ENCODE data around the gene ARF1.

The ARF1 gene

GRCh38 chr1:228071839-228072657 is 10.5 kb upstream of the ARF1 start:
- FAIRE-seq (no peak), DNase-seq (ENCODE audit: insufficient read length, low spot score) (no peak)
- no peak for TF ChIP-seq POLR2A (IDR thresholded peaks at IDR 0.05; ENCODE audit: low read depth, low read length)

GRCh38 chr1:228072658-228073043 is 9.9 kb upstream of the ARF1 start:
- FAIRE-seq (no peak), DNase-seq (ENCODE audit: insufficient read length, low spot score) (no peak)
- TF ChIP-seq POLR2A (IDR thresholded peaks at IDR 0.05; ENCODE audit: low read depth, low read length) = no peak

DNA sequence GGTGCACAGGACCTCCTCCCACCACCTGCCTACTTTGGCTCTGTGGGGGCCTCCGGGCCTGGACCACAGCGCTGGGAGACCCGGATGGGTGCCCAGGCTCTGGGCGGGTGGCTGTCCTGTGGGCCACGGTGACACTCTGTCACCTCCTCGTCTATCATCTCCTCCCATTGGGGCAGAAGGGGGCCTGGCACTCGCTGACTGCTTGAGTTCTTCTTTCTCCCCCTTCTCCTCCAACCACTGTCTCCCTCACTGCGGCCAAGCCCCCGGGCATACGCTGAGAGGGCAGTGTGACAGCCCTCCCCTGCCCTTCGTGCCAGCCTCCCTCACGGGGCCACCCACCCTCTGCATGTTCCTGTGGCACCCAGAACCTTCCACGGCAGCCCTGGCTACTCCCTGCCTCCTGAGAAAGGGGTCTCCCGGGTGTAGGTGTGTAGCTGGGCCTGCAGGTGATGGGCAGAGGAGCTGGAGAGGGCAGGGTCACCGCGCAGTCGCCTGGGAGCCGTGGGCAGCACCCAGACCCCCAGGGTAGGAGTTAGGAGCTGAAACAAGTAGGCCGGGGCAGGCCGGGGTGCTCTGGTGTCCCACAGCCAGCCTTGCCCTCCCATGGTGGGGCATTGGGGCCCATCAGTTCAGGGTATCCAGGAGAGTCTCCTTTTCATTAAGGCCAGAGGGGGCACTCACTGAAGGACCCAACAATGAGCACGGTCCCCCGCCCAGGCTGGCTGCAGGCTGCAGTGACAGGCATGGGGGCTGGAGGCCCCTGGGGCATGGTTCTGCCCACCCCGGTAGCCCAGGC is 9.2 kb upstream of the ARF1 start:
- no peak for TF ChIP-seq POLR2A (IDR thresholded peaks at IDR 0.05; ENCODE audit: low read depth, low read length)
- FAIRE-seq = no peak
- DNase-seq (ENCODE audit: insufficient read length, low spot score) = no peak

DNA sequence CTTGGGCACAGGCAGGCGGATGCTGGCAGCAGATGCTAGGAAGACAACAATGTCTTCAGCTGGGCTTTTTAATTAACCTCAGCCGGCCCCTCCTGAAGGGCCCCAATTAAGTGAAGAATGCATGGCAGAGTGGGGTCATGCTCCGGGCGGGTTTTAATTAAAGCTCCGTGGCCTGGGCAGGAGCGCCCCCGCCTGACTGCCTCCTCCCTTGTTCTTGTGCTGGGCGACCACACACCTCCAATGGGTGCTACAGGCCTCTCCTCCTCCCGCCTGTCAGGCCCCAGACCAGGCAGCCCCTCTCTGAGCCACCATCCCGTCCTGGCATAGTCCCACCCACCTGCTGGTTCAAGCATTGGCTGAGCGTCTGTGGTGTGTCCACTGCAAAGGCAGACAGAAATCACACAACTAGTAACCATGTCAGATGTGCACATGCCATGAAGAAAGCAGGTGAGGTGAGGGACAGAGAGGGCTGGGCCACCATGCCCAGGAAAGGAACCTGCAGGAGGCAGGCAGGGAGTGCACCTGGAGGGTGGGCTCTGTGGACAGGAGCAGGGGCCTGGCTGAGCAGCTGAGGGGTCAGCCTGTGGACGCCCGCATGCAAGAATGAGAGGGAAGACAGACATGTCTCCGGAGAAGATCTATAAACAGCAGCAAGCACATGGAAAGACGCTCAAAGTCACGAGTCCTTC is 8.5 kb upstream of the ARF1 start:
- no peak for TF ChIP-seq POLR2A (IDR thresholded peaks at IDR 0.05; ENCODE audit: low read depth, low read length)
- DNase-seq (ENCODE audit: insufficient read length, low spot score) (no peak), FAIRE-seq (no peak)

DNA sequence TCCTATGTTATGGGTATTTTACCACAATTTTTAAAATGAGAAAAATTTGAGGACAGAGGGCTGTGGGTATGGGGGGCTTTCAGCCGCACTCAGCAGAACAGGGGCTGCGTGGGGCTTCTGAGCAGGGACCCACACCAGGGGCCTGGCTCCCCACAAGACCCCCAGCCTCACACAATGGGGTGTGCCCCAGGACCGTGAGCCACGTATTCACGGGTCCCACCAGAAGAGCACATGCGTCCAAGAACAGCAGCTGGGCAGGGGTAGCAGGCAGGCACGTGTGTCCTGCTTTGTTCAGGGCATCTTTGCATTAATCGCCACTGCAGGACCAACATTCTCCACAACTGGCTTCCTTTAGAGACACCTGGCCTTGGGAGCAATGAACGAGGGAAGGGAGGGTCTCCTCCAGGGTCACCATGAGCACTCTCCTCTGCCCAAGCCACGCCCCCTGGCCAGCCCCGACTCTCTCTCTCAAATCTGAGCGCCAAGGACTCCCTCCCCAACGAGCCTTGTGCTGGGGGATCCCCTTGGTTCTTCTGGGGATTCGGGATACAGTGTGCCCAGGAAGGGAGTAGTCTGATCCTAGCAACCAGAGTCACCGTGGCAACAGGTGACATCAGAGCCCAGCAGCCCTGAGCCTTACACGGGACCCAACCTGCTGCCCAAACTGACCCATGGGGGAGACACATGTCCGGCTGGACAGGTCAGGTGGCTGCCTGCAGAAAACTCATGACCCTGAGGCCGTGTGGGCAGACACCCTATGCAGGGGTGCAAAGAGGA is 7.4 kb upstream of the ARF1 start:
- DNase-seq (ENCODE audit: insufficient read length, low spot score) (no peak), FAIRE-seq (no peak)
- TF ChIP-seq POLR2A (IDR thresholded peaks at IDR 0.05; ENCODE audit: low read depth, low read length) = no peak

DNA sequence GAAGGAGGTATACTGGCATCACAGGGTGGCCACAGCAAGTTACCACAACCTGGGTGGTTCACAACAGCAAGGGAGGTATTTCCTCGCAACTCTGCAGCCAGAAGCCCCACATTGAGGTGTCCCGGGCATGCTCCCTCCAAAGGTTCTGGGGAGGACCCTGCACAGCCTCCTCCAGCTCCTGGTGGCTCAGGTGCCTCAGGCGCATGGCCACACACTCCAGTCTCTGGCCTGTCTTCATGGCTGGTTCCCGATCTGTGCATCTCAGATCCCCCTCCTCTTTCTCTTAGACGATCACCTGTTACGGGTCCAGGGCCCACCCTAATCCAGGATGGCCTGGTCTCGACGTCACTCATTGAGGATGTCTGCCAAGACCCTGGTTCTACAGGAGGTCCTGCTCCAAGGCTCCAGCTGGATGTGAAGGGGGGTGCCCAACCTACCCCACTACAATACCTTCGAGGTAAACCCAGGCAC is 6.7 kb upstream of the ARF1 start:
- DNase-seq (ENCODE audit: insufficient read length, low spot score) (no peak), FAIRE-seq (no peak)
- TF ChIP-seq POLR2A (IDR thresholded peaks at IDR 0.05; ENCODE audit: low read depth, low read length) = 0 out of 2 replicates have a peak, but pooled peaks have one; percentile 17

- no peak for FAIRE-seq
- DNase-seq (ENCODE audit: insufficient read length, low spot score) = no peak
- no peak for TF ChIP-seq POLR2A (IDR thresholded peaks at IDR 0.05; ENCODE audit: low read depth, low read length)
Observed at GRCh38 chr1:228076796-228077430, 5.6 kb upstream of the ARF1 start.

- DNase-seq (ENCODE audit: insufficient read length, low spot score) = no peak
- no peak for FAIRE-seq
- TF ChIP-seq POLR2A (IDR thresholded peaks at IDR 0.05; ENCODE audit: low read depth, low read length) = no peak
Observed at GRCh38 chr1:228077565-228078330, 4.8 kb upstream of the ARF1 start.

DNA sequence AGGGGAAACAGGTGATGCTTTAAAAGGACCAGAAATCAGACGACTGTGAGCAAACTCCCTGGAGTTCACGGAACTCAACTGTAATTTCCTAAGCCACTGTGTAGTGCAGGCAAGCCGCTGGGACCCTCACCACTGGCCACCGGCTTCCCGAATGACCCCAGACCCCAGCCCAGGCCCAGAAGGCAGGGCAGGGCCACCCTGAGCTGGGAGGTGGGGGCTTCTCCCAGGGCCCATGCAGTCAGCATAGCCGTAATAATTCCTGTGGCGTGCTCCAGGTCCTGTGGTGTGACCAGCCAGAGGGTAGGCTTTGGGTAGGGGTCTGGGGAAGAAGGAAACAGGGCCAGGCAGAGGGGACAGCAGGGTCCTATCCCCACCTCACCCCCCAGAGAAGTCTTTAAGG is 3.5 kb upstream of the ARF1 start:
- FAIRE-seq (no peak), DNase-seq (ENCODE audit: insufficient read length, low spot score) (no peak)
- TF ChIP-seq POLR2A (IDR thresholded peaks at IDR 0.05; ENCODE audit: low read depth, low read length) = no peak

GRCh38 chr1:228079601-228080263 is 2.8 kb upstream of the ARF1 start:
- DNase-seq (ENCODE audit: insufficient read length, low spot score) (no peak), FAIRE-seq (no peak)
- no peak for TF ChIP-seq POLR2A (IDR thresholded peaks at IDR 0.05; ENCODE audit: low read depth, low read length)

DNA sequence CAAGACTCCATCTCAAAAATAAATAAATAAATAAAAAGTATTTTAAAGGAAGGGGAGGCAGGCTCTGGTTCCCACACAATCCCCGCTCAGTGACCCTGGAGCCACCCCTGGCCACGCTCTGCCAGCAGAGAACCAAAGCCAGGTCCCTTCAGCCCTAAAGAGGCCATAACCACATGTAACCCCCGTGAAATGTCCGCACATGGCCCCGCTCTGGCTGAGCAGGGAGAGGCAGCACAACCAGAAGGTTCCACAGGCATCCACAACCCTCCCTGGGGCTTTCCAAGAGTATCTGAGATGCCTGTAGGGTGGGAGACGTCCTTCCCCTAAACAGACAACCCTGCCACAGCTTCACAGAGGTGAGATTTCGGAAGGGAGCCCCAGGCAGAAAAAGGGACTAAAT is 1.4 kb upstream of the ARF1 start:
- DNase-seq (ENCODE audit: insufficient read length, low spot score) = no peak
- no peak for FAIRE-seq
- no peak for TF ChIP-seq POLR2A (IDR thresholded peaks at IDR 0.05; ENCODE audit: low read depth, low read length)

Data from H54 (cell line).